Bronchial epithelial cell (primary cell): Measurements from ENCODE around the gene MSTN. TPM values are rescaled to one million over a fixed set of nuclear protein-coding genes. Genes with fewer than 3 reads are reported as not detected.
"Not testable (repeated sequence)": the region's sequence is repeated elsewhere in the genome, so short reads cannot be mapped to it uniquely, and the experiment has no call there.

ENCODE experiments used
- DNase-seq: peaks from one replicate; pipeline ENCODE4 v3.0.0-alpha.2; 2010; ENCODE audit warnings: low read depth
- FAIRE-seq: peaks from 2 replicates; lab custom pipeline; 2011; peaks lifted over from hg19 to GRCh38; lab: Jason Lieb, UNC
- H3K27me3 ChIP-seq: 2 replicates; pipeline ENCODE4 v1.5.1; 2011; ENCODE audit warnings: low read length; ENCODE audit not compliant: control insufficient read depth, insufficient read depth
- H3K36me3 ChIP-seq: 2 replicates; pipeline ENCODE4 v1.5.1; 2011; ENCODE audit warnings: low read length; ENCODE audit not compliant: control insufficient read depth, insufficient read depth
- H3K4me3 ChIP-seq: 2 replicates; pipeline ENCODE4 v1.5.1; 2011; ENCODE audit warnings: mild to moderate bottlenecking, low read depth, low read length, control low read depth
- total RNA-seq: library from RNA; depleted of rRNA; stranded (reverse); fragments of >200 nt; gene quantifications from 2 replicates; pipeline ENCODE4 v1.2.1, GENCODE V29; 2014
- TF ChIP-seq, protein P1 (sequence below): IDR thresholded peaks from 2 replicates; pipeline ENCODE4 v1.5.1; 2011; ENCODE audit warnings: mild to moderate bottlenecking, moderate library complexity, low read length, control low read depth, inconsistent platforms; ENCODE audit not compliant: insufficient read depth, severe bottlenecking

The MSTN gene
- total RNA-seq, 1 donor from 2014 or later = not detected

DNA sequence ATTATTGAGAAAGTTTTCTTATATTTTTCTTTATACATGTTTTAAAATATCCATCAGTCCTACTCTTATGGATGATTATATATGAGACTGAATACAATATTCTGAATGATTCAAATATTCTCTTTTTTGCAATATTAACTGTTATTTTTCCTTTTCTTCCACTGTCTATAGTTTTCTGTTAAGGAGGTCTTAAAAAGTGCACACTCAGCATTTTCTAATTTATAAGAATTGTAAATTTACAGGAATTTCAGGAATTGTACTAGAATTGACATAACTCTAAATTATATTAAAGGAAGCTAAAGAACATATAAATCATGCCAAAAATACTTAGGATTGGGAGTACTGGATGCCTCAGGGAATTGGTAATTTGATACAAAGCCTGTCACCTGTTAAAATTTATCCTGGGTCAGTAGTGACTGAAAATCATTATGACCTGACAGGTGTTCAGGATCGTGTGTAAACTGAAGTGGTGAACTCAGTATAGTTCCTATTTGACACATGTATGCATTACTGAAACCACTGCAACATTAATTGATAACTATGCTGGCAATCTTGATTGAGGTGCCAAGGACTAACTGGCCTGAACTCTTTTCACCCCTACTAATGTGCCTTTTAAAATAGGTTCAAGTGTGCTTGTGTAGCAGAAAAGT is 30.4 kb downstream of the MSTN start:
- DNase-seq (no peak), FAIRE-seq (no peak)
- TF ChIP-seq, protein P1, sequence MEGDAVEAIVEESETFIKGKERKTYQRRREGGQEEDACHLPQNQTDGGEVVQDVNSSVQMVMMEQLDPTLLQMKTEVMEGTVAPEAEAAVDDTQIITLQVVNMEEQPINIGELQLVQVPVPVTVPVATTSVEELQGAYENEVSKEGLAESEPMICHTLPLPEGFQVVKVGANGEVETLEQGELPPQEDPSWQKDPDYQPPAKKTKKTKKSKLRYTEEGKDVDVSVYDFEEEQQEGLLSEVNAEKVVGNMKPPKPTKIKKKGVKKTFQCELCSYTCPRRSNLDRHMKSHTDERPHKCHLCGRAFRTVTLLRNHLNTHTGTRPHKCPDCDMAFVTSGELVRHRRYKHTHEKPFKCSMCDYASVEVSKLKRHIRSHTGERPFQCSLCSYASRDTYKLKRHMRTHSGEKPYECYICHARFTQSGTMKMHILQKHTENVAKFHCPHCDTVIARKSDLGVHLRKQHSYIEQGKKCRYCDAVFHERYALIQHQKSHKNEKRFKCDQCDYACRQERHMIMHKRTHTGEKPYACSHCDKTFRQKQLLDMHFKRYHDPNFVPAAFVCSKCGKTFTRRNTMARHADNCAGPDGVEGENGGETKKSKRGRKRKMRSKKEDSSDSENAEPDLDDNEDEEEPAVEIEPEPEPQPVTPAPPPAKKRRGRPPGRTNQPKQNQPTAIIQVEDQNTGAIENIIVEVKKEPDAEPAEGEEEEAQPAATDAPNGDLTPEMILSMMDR = no peak
- H3K4me3 ChIP-seq = no peak overlapping the region
- no peaks in the 10 kb centered on the region for H3K27me3 ChIP-seq
- no peaks in the 10 kb centered on the region for H3K36me3 ChIP-seq

DNA sequence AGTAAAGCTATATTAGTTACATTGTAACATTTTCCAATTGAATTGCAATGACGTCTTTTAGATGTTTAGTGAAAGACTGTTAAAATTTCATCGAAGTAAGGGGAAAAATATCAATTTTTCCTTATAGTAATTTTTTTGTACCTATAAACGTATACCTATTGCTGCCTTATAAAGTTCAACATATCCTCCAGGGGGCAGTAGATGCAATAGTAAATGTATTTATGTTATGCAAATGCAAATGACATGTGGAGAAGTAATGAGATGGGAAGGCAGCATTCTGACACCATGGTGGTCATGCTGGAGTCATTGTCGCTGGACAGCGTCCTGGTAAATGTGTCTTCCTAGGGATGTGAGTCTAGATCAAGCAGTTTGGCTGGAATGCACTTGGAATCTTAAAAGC is 38.7 kb downstream of the MSTN start:
- peak; percentile 67 for DNase-seq
- FAIRE-seq = no peak
- Histone ChIP-seq H3K4me3 (no peak overlapping the region), H3K27me3 (peaks cover 2% of the 10 kb centered on the region), H3K36me3 (no peaks in the 10 kb centered on the region)
- TF ChIP-seq, protein P1 = peak; percentile 34

DNA sequence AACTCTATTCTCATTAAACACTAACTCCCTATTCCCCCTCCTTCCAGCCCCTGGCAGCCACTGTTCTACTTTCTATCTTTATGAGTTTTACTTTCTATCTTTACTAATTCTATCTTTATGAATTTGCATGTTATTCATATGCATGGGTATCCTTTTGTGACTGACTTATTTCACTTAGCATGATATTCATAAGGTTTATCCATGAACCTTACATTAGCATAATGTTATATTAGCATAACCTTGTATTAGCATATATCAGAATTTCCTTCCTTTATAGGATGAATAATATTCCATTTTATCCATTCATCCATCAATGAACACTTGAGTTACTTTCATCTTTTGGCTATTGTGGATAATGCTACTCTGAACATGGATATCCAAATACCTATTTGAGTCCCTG is 41.8 kb downstream of the MSTN start:
- no peaks in the 10 kb centered on the region for H3K36me3 ChIP-seq
- H3K4me3 ChIP-seq = no peak overlapping the region
- peaks cover 2% of the 10 kb centered on the region for H3K27me3 ChIP-seq
- DNase-seq (no peak), FAIRE-seq (no peak)
- TF ChIP-seq, protein P1 = no peak

DNA sequence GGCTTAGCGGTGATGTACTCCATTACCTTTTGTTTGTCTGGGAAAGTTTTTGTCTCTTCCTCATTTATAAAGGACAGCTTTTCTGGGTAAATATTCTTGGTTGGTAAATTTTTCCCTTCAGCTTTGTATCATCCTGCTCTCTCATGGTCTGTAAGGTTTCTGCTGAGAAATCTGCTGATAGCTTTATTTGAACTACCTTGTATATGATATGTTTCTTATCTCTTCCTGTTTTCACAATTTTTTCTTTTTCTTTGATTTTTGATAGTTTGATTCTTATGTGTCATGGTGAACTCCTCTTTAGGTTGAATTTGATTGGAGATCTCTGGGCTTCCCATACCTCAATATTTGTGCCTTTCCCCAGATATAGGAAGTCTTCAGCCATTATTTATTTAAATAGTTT is 44.7 kb downstream of the MSTN start:
- DNase-seq = no peak
- TF ChIP-seq, protein P1 = no peak
- FAIRE-seq = no peak
- Histone ChIP-seq H3K4me3 (no peak overlapping the region), H3K27me3 (peaks cover 2% of the 10 kb centered on the region), H3K36me3 (no peaks in the 10 kb centered on the region)

- not testable (repeated sequence) for H3K4me3 ChIP-seq, H3K36me3 ChIP-seq, DNase-seq, H3K27me3 ChIP-seq, FAIRE-seq
Observed at GRCh38 chr2:190015969-190016368, 46.6 kb downstream of the MSTN start.
